ENCODE results near the gene NPHP1. TPM values are rescaled to one million over a fixed set of nuclear protein-coding genes. Genes with fewer than 3 reads are reported as not detected.
"Not testable (repeated sequence)": the region's sequence is repeated elsewhere in the genome, so short reads cannot be mapped to it uniquely, and the experiment has no call there.

The NPHP1 gene
- total RNA-seq, 1 experiment from 2014 or later: 1.5 TPM

- Histone ChIP-seq H3K36me3 (ENCODE audit: insufficient read depth, low read length) (no peaks in the 10 kb centered on the region), H3K27ac (ENCODE audit: low read length) (no peak overlapping the region), H4K20me1 (ENCODE audit: insufficient read depth, low read depth, low read length) (no peaks in the 10 kb centered on the region), H3K9me3 (ENCODE audit: low read length) (no peaks in the 10 kb centered on the region), H2AFZ (ENCODE audit: low read length) (no peak overlapping the region), H3K4me2 (ENCODE audit: low read depth, low read length, poor library complexity, severe bottlenecking) (no peak overlapping the region), H3K9me2 (replicated peaks; ENCODE audit: insufficient read depth, low read length) (no peaks in the 10 kb centered on the region), H3K27me3 (ENCODE audit: low read length) (no peaks in the 10 kb centered on the region), H3K9ac (ENCODE audit: low read length) (no peak overlapping the region), H3K79me2 (ENCODE audit: low read length) (no peaks in the 10 kb centered on the region), H3K4me3 (ENCODE audit: low read length) (no peak overlapping the region), H3K4me1 (ENCODE audit: low read length) (no peaks in the 10 kb centered on the region)
- no peak for DNase-seq
Measured at GRCh38 chr2:110221938-110222337, 17.1 kb upstream of the NPHP1 start.

GRCh38 chr2:110220190-110220564 is 15.4 kb upstream of the NPHP1 start:
- H3K36me3 ChIP-seq (ENCODE audit: insufficient read depth, low read length): no peaks in the 10 kb centered on the region
- H4K20me1 ChIP-seq (ENCODE audit: insufficient read depth, low read depth, low read length): no peaks in the 10 kb centered on the region
- H3K4me2 ChIP-seq (ENCODE audit: low read depth, low read length, poor library complexity, severe bottlenecking): no peak overlapping the region
- H3K9ac ChIP-seq (ENCODE audit: low read length): no peak overlapping the region
- DNase-seq: no peak
- H2AFZ ChIP-seq (ENCODE audit: low read length): no peak overlapping the region
- no peaks in the 10 kb centered on the region for H3K9me2 ChIP-seq (replicated peaks; ENCODE audit: insufficient read depth, low read length)
- H3K4me1 ChIP-seq (ENCODE audit: low read length): no peaks in the 10 kb centered on the region
- H3K27ac ChIP-seq (ENCODE audit: low read length): no peak overlapping the region
- H3K79me2 ChIP-seq (ENCODE audit: low read length): no peaks in the 10 kb centered on the region
- no peaks in the 10 kb centered on the region for H3K27me3 ChIP-seq (ENCODE audit: low read length)
- no peak overlapping the region for H3K4me3 ChIP-seq (ENCODE audit: low read length)
- no peaks in the 10 kb centered on the region for H3K9me3 ChIP-seq (ENCODE audit: low read length)

- no peak overlapping the region for H3K9ac ChIP-seq (ENCODE audit: low read length)
- H3K9me3 ChIP-seq (ENCODE audit: low read length): no peaks in the 10 kb centered on the region
- no peaks in the 10 kb centered on the region for H3K36me3 ChIP-seq (ENCODE audit: insufficient read depth, low read length)
- DNase-seq: no peak
- H2AFZ ChIP-seq (ENCODE audit: low read length): no peak overlapping the region
- H3K27me3 ChIP-seq (ENCODE audit: low read length): no peaks in the 10 kb centered on the region
- H3K4me3 ChIP-seq (ENCODE audit: low read length): no peak overlapping the region
- H3K27ac ChIP-seq (ENCODE audit: low read length): no peak overlapping the region
- H3K79me2 ChIP-seq (ENCODE audit: low read length): no peaks in the 10 kb centered on the region
- H3K9me2 ChIP-seq (replicated peaks; ENCODE audit: insufficient read depth, low read length): no peaks in the 10 kb centered on the region
- no peak overlapping the region for H3K4me2 ChIP-seq (ENCODE audit: low read depth, low read length, poor library complexity, severe bottlenecking)
- no peaks in the 10 kb centered on the region for H4K20me1 ChIP-seq (ENCODE audit: insufficient read depth, low read depth, low read length)
- H3K4me1 ChIP-seq (ENCODE audit: low read length): no peaks in the 10 kb centered on the region
Measured at GRCh38 chr2:110219496-110220189, 14.8 kb upstream of the NPHP1 start.

GRCh38 chr2:110218889-110219288 is 14.1 kb upstream of the NPHP1 start:
- H3K9ac ChIP-seq (ENCODE audit: low read length); H3K36me3 ChIP-seq (ENCODE audit: insufficient read depth, low read length); H3K4me2 ChIP-seq (ENCODE audit: low read depth, low read length, poor library complexity, severe bottlenecking); DNase-seq; H3K27me3 ChIP-seq (ENCODE audit: low read length); H3K79me2 ChIP-seq (ENCODE audit: low read length); H3K9me2 ChIP-seq (replicated peaks; ENCODE audit: insufficient read depth, low read length); H3K9me3 ChIP-seq (ENCODE audit: low read length); H3K27ac ChIP-seq (ENCODE audit: low read length); H2AFZ ChIP-seq (ENCODE audit: low read length); H3K4me1 ChIP-seq (ENCODE audit: low read length); H4K20me1 ChIP-seq (ENCODE audit: insufficient read depth, low read depth, low read length); H3K4me3 ChIP-seq (ENCODE audit: low read length): not testable (repeated sequence)

- Histone ChIP-seq H3K4me1 (ENCODE audit: low read length) (peaks cover 6% of the 10 kb centered on the region), H3K27ac (ENCODE audit: low read length) (no peak overlapping the region), H3K36me3 (ENCODE audit: insufficient read depth, low read length) (no peaks in the 10 kb centered on the region), H3K9me3 (ENCODE audit: low read length) (peaks cover 4% of the 10 kb centered on the region; the same call in 1 of the 2 replicates), H3K27me3 (ENCODE audit: low read length) (peaks cover 3% of the 10 kb centered on the region; the same call in 1 of the 2 replicates), H3K9ac (ENCODE audit: low read length) (no peak overlapping the region), H4K20me1 (ENCODE audit: insufficient read depth, low read depth, low read length) (no peaks in the 10 kb centered on the region), H3K4me2 (ENCODE audit: low read depth, low read length, poor library complexity, severe bottlenecking) (no peak overlapping the region), H3K79me2 (ENCODE audit: low read length) (peaks cover 5% of the 10 kb centered on the region), H2AFZ (ENCODE audit: low read length) (no peak overlapping the region), H3K4me3 (ENCODE audit: low read length) (no peak overlapping the region), H3K9me2 (replicated peaks; ENCODE audit: insufficient read depth, low read length) (no peaks in the 10 kb centered on the region)
- peak; percentile 17 for DNase-seq
Measured at GRCh38 chr2:110216803-110217202, 12.0 kb upstream of the NPHP1 start.

GRCh38 chr2:110216199-110216598 is 11.4 kb upstream of the NPHP1 start:
- Histone ChIP-seq H3K9me2 (replicated peaks; ENCODE audit: insufficient read depth, low read length) (no peaks in the 10 kb centered on the region), H3K27ac (ENCODE audit: low read length) (no peak overlapping the region), H2AFZ (ENCODE audit: low read length) (no peak overlapping the region), H3K36me3 (ENCODE audit: insufficient read depth, low read length) (no peaks in the 10 kb centered on the region), H3K4me3 (ENCODE audit: low read length) (no peak overlapping the region), H3K9ac (ENCODE audit: low read length) (no peak overlapping the region), H4K20me1 (ENCODE audit: insufficient read depth, low read depth, low read length) (no peaks in the 10 kb centered on the region), H3K4me1 (ENCODE audit: low read length) (peaks cover 7% of the 10 kb centered on the region), H3K27me3 (ENCODE audit: low read length) (peaks cover 3% of the 10 kb centered on the region; the same call in 1 of the 2 replicates), H3K9me3 (ENCODE audit: low read length) (peaks cover 4% of the 10 kb centered on the region; the same call in 1 of the 2 replicates), H3K79me2 (ENCODE audit: low read length) (peaks cover 11% of the 10 kb centered on the region), H3K4me2 (ENCODE audit: low read depth, low read length, poor library complexity, severe bottlenecking) (no peak overlapping the region)
- DNase-seq: peak; percentile 11

GRCh38 chr2:110215566-110216158 is 10.8 kb upstream of the NPHP1 start:
- no peak overlapping the region for H3K4me3 ChIP-seq (ENCODE audit: low read length)
- peaks cover 12% of the 10 kb centered on the region for H3K4me1 ChIP-seq (ENCODE audit: low read length)
- H3K79me2 ChIP-seq (ENCODE audit: low read length): peaks cover 16% of the 10 kb centered on the region
- H3K9me2 ChIP-seq (replicated peaks; ENCODE audit: insufficient read depth, low read length): no peaks in the 10 kb centered on the region
- no peak overlapping the region for H3K9ac ChIP-seq (ENCODE audit: low read length)
- no peaks in the 10 kb centered on the region for H4K20me1 ChIP-seq (ENCODE audit: insufficient read depth, low read depth, low read length)
- H3K4me2 ChIP-seq (ENCODE audit: low read depth, low read length, poor library complexity, severe bottlenecking): no peak overlapping the region
- H2AFZ ChIP-seq (ENCODE audit: low read length): no peak overlapping the region
- peaks cover 4% of the 10 kb centered on the region; the same call in 1 of the 2 replicates for H3K9me3 ChIP-seq (ENCODE audit: low read length)
- no peaks in the 10 kb centered on the region for H3K36me3 ChIP-seq (ENCODE audit: insufficient read depth, low read length)
- DNase-seq: peak; percentile 5
- H3K27ac ChIP-seq (ENCODE audit: low read length): no peak overlapping the region
- H3K27me3 ChIP-seq (ENCODE audit: low read length): peaks cover 3% of the 10 kb centered on the region; the same call in 1 of the 2 replicates

- no peaks in the 10 kb centered on the region for H4K20me1 ChIP-seq (ENCODE audit: insufficient read depth, low read depth, low read length)
- H2AFZ ChIP-seq (ENCODE audit: low read length): no peak overlapping the region
- no peaks in the 10 kb centered on the region for H3K9me2 ChIP-seq (replicated peaks; ENCODE audit: insufficient read depth, low read length)
- H3K4me3 ChIP-seq (ENCODE audit: low read length): no peak overlapping the region
- no peak overlapping the region for H3K4me2 ChIP-seq (ENCODE audit: low read depth, low read length, poor library complexity, severe bottlenecking)
- no peak overlapping the region for H3K9ac ChIP-seq (ENCODE audit: low read length)
- peaks cover 3% of the 10 kb centered on the region; the same call in 1 of the 2 replicates for H3K27me3 ChIP-seq (ENCODE audit: low read length)
- peaks cover 16% of the 10 kb centered on the region for H3K79me2 ChIP-seq (ENCODE audit: low read length)
- H3K36me3 ChIP-seq (ENCODE audit: insufficient read depth, low read length): peaks cover 5% of the 10 kb centered on the region
- DNase-seq: peak; percentile 31
- peaks cover 4% of the 10 kb centered on the region; the same call in 1 of the 2 replicates for H3K9me3 ChIP-seq (ENCODE audit: low read length)
- no peak overlapping the region for H3K27ac ChIP-seq (ENCODE audit: low read length)
- peaks cover 12% of the 10 kb centered on the region for H3K4me1 ChIP-seq (ENCODE audit: low read length)
Measured at GRCh38 chr2:110215091-110215490, 10.3 kb upstream of the NPHP1 start.
